Stimulated activated CD4-positive, alpha-beta T cell treated with anti-CD3 and anti-CD28 coated beads, Interleukin-2, amount 100 ng/mL, for 48 hours (primary cell): Measurements from ENCODE around the gene GBE1.

ENCODE experiments used
- DNase-seq, 2 donors: peaks; one replicate each; pipeline ENCODE4 v3.0.0-alpha.2; 2020

GBE1 gene

GRCh38 chr3:81602781-81603180, 158.7 kb downstream of the GBE1 start:
- no peak for DNase-seq

- DNase-seq = no peak
Observed at GRCh38 chr3:81601707-81602305, 159.6 kb downstream of the GBE1 start.

- no peak for DNase-seq
Observed at GRCh38 chr3:81592101-81592500, 169.3 kb downstream of the GBE1 start.

GRCh38 chr3:81585937-81586336, 175.5 kb downstream of the GBE1 start:
- DNase-seq = no peak

GRCh38 chr3:81585056-81585455, 176.4 kb downstream of the GBE1 start:
- DNase-seq = no peak

- peak in 1 of 2 donors; percentile 4 for DNase-seq
Observed at GRCh38 chr3:81581966-81582599, 179.4 kb downstream of the GBE1 start.

GRCh38 chr3:81580355-81580754, 181.1 kb downstream of the GBE1 start:
- DNase-seq = no peak

GRCh38 chr3:81579744-81580143, 181.7 kb downstream of the GBE1 start:
- no peak for DNase-seq

GRCh38 chr3:81572201-81572756, 189.2 kb downstream of the GBE1 start:
- DNase-seq = no peak

- DNase-seq = no peak
Observed at GRCh38 chr3:81568378-81568777, 193.1 kb downstream of the GBE1 start.

- no peak for DNase-seq
Observed at GRCh38 chr3:81565041-81565440, 196.4 kb downstream of the GBE1 start.

- DNase-seq = no peak
Observed at GRCh38 chr3:81558106-81558505, 203.3 kb downstream of the GBE1 start.

- no peak for DNase-seq
Observed at GRCh38 chr3:81554801-81555200, 206.6 kb downstream of the GBE1 start.

GRCh38 chr3:81554388-81554787, 207.1 kb downstream of the GBE1 start:
- DNase-seq = no peak

GRCh38 chr3:81550415-81550814, 211.0 kb downstream of the GBE1 start:
- DNase-seq = no peak

- DNase-seq = no peak
Observed at GRCh38 chr3:81549831-81550230, 211.6 kb downstream of the GBE1 start.

GRCh38 chr3:81549388-81549787, 212.1 kb downstream of the GBE1 start:
- no peak for DNase-seq

GRCh38 chr3:81545572-81545971, 215.9 kb downstream of the GBE1 start:
- no peak for DNase-seq

- no peak for DNase-seq
Observed at GRCh38 chr3:81544385-81544784, 217.1 kb downstream of the GBE1 start.

GRCh38 chr3:81540787-81541186, 220.7 kb downstream of the GBE1 start:
- DNase-seq = no peak

- DNase-seq = no peak
Observed at GRCh38 chr3:81531846-81532245, 229.6 kb downstream of the GBE1 start.

- no peak for DNase-seq
Observed at GRCh38 chr3:81531263-81531662, 230.2 kb downstream of the GBE1 start.

- DNase-seq = no peak
Observed at GRCh38 chr3:81530180-81530939, 231.1 kb downstream of the GBE1 start.

- no peak for DNase-seq
Observed at GRCh38 chr3:81521855-81522254, 239.6 kb downstream of the GBE1 start.
